ENCODE measurements around the gene P2RX6.

GRCh38 chr22:20990184-20991180 lies 24.5 kb upstream of the P2RX6 start:
- TF ChIP-seq ELF1 (IDR thresholded peaks at IDR 0.05) (no peak), NFIC (IDR thresholded peaks at IDR 0.05; ENCODE audit: borderline replicate concordance) (no peak)

Data from SK-N-SH (cell line).